CD14-positive monocyte (primary cell): Measurements from ENCODE around the gene YWHAQ. TPM values are rescaled to one million over a fixed set of nuclear protein-coding genes. Genes with fewer than 3 reads are reported as not detected.

Experiments used
- DNase-seq, 3 donors: peaks; one replicate each; pipeline ENCODE4 v3.0.0-alpha.2; 2011 to 2022
- H2AFZ ChIP-seq: 2 replicates; pipeline ENCODE4 v1.6.0; 2012; ENCODE audit warnings: mild to moderate bottlenecking, low read depth, low read length, inconsistent platforms; ENCODE audit not compliant: insufficient read depth, poor library complexity, severe bottlenecking
- H3K27ac ChIP-seq, 2 donors: 1 replicate in 1 of 2; 2 replicates in 1 of 2; pipeline ENCODE4 v1.5.1; 2012 to 2013; ENCODE audit warnings: low read length in 2 of 2, control low read depth in 1 of 2, inconsistent platforms in 1 of 2, low read depth in 1 of 2, mild to moderate bottlenecking in 1 of 2
- H3K27me3 ChIP-seq, 2 donors: one replicate each; pipeline versions ENCODE4 v1.6.0 to v1.6.1; 2011 to 2013; ENCODE audit warnings: low read length in 2 of 2; ENCODE audit not compliant: control insufficient read depth in 2 of 2, insufficient read depth in 2 of 2
- H3K36me3 ChIP-seq, 2 donors: replicated peaks in 1 of 2; 1 replicate in 1 of 2; 2 replicates in 1 of 2; pipeline versions ENCODE4 v1.5.1 to v1.6.1; 2012 to 2013; ENCODE audit warnings: low read length in 2 of 2, control low read depth in 1 of 2, inconsistent platforms in 1 of 2, mild to moderate bottlenecking in 1 of 2; ENCODE audit not compliant: insufficient read depth in 2 of 2, control insufficient read depth in 1 of 2
- H3K4me1 ChIP-seq, 2 donors: 1 replicate in 1 of 2; 2 replicates in 1 of 2; pipeline versions ENCODE4 v1.5.1 to v1.6.1; 2012 to 2013; ENCODE audit warnings: low read length in 2 of 2, control low read depth in 1 of 2, inconsistent platforms in 1 of 2, mild to moderate bottlenecking in 1 of 2, moderate library complexity in 1 of 2; ENCODE audit not compliant: insufficient read depth in 2 of 2, control insufficient read depth in 1 of 2
- H3K4me2 ChIP-seq: replicated peaks from 2 replicates; pipeline ENCODE3; 2012; ENCODE audit warnings: low read length, moderate library complexity, mild to moderate bottlenecking; ENCODE audit not compliant: poor library complexity, severe bottlenecking; ENCODE audit errors: extremely low read depth
- H3K4me3 ChIP-seq, 3 experiments: fragments of 200-600 bp in 1 of 3; sonication (generic) in 1 of 3; replicated peaks in 1 of 3; 1 replicate in 2 of 3; 2 replicates in 1 of 3; pipeline ENCODE4 v1.5.1; 2011 to 2013; ENCODE audit warnings: low read length in 3 of 3, mild to moderate bottlenecking in 3 of 3, control low read depth in 2 of 3, low read depth in 2 of 3, inconsistent platforms in 1 of 3, moderate library complexity in 1 of 3
- H3K79me2 ChIP-seq: 2 replicates; pipeline ENCODE4 v1.6.0; 2012; ENCODE audit warnings: mild to moderate bottlenecking, control low read depth, inconsistent platforms, low read length, moderate library complexity; ENCODE audit not compliant: insufficient read depth
- H3K9ac ChIP-seq: 2 replicates; pipeline ENCODE4 v1.6.0; 2017; ENCODE audit warnings: low read length, mild to moderate bottlenecking; ENCODE audit not compliant: insufficient read depth, poor library complexity, severe bottlenecking
- H3K9me3 ChIP-seq, 2 donors: replicated peaks in 1 of 2; 1 replicate in 1 of 2; 2 replicates in 1 of 2; pipeline versions ENCODE4 v1.5.1 to v1.6.1; 2012 to 2013; ENCODE audit warnings: low read length in 2 of 2, control low read depth in 1 of 2; ENCODE audit not compliant: control insufficient read depth in 1 of 2, insufficient read depth in 1 of 2
- H4K20me1 ChIP-seq: 2 replicates; pipeline ENCODE4 v1.6.0; 2012; ENCODE audit warnings: mild to moderate bottlenecking, low read length, control low read depth, moderate library complexity; ENCODE audit not compliant: insufficient read depth
- H3K27ac Mint-ChIP-seq, 7 donors: one replicate each; pipeline ENCODE4 v1.8.0; 2020; ENCODE audit warnings: mild to moderate bottlenecking in 7 of 7, mixed read lengths in 7 of 7, moderate library complexity in 6 of 7, inconsistent platforms in 2 of 7
- H3K27me3 Mint-ChIP-seq, 3 donors: one replicate each; pipeline ENCODE4 v1.8.0; 2021 to 2022; ENCODE audit warnings: low read depth in 3 of 3, mild to moderate bottlenecking in 3 of 3, mixed read lengths in 3 of 3, moderate library complexity in 3 of 3, inconsistent platforms in 1 of 3
- H3K36me3 Mint-ChIP-seq, 2 donors: one replicate each; pipeline ENCODE4 v1.8.0; 2020; ENCODE audit warnings: mixed read lengths in 2 of 2, inconsistent platforms in 1 of 2, mild to moderate bottlenecking in 1 of 2
- H3K4me1 Mint-ChIP-seq: one replicate; pipeline ENCODE4 v1.8.0; 2020; ENCODE audit warnings: mild to moderate bottlenecking, mixed read lengths
- H3K4me3 Mint-ChIP-seq, 2 donors: one replicate each; pipeline ENCODE4 v1.8.0; 2020; ENCODE audit warnings: mild to moderate bottlenecking in 2 of 2, mixed read lengths in 2 of 2, moderate library complexity in 1 of 2
- H3K9me3 Mint-ChIP-seq, 7 donors: one replicate each; pipeline ENCODE4 v1.8.0; 2020 to 2022; ENCODE audit warnings: mixed read lengths in 7 of 7, mild to moderate bottlenecking in 6 of 7, moderate library complexity in 6 of 7, inconsistent platforms in 2 of 7
- WGBS: methylation state at CpG from one replicate; pipeline ENCODE4 v1.1.5; 2013; ENCODE audit warnings: missing lambda C conversion rate; ENCODE audit not compliant: insufficient coverage; 5-methylcytosine and 5-hydroxymethylcytosine counted together
- intact Hi-C, 2 donors: fragments of 100-400 bp; cut with micrococcal nuclease; formaldehyde crosslinking; loops; one replicate each; pipeline versions ENCODE4 v1.15.0 to v1.15.1; 2023
- polyA plus RNA-seq, 3 donors: library from polyadenylated mRNA; depleted of rRNA in 1 of 3; unstranded in 2 of 3; stranded (reverse) in 1 of 3; fragments of 300-500 nt in 2 of 3; fragments of >200 nt in 1 of 3; fragmentation: Illumina TruSeq in 2 of 3; gene quantifications; 1 replicate in 2 of 3; 2 replicates in 1 of 3; pipeline ENCODE4 v1.2.3, GENCODE V29; 2012 to 2021
- TF ChIP-seq, protein P1 (sequence below): fragments of 200-600 bp; IDR thresholded peaks from one replicate; pipeline ENCODE4 v1.8.0; 2022; ENCODE audit warnings: antibody characterized with exemption, mild to moderate bottlenecking

Gene YWHAQ
- polyA plus RNA-seq, 3 donors = 60.9 to 173 (median 165) TPM

DNA sequence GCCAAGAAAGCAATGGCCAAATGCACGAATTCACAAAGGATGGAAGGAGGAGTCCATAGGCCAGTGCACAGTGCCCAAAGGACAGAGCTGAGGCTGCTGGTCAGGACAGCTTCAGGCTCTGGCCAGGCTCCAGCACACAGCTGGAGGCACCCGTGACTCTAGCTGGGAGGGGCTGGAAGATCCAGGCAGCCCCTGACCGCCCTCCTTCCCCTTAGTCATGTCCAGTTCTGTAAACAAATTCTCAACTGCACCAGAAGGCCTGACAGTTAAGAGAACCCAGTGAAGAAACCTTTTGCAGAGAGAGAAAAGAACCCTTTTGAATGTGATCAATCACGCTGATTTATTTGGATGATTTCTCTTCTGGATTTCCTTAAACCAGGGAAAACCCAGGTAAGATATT, 7.7 kb upstream of the YWHAQ start:
- intact Hi-C loops = no loop called here
- H3K4me1 Mint-ChIP-seq = no peaks in the 10 kb centered on the region

DNA sequence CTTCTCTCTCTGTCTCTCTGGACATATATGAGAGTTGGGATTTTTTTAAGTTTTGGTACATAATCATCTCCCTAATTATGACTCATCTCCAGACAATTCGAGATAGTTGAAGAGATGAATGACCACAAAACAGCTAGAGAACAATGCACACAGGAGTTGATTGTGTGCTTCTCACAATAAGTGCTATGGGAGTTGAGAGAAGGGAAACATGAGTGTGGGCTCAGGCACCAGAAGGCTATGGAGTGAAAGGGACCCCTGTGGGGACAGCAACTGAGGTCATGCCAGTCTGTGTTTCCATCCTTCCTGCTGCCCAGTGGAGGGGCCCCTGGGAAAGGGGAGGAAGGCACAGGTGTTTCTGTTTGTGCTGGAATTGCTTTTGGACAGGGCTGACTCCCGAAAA, 6.5 kb upstream of the YWHAQ start:
- Histone ChIP-seq H4K20me1 (no peaks in the 10 kb centered on the region), H3K9ac (no peak overlapping the region), H2AFZ (no peak overlapping the region), H3K79me2 (no peaks in the 10 kb centered on the region), H3K4me3 (no peak overlapping the region), H3K4me1 (no peaks in the 10 kb centered on the region), H3K27me3 (no peaks in the 10 kb centered on the region), H3K9me3 (no peaks in the 10 kb centered on the region), H3K36me3 (no peaks in the 10 kb centered on the region), H3K27ac (no peak overlapping the region), H3K4me2 (no peak overlapping the region)
- DNase-seq = no peak
- Mint-ChIP-seq H3K36me3 (no peaks in the 10 kb centered on the region), H3K27me3 (peaks cover 6 to 9% (median 8%) of the 10 kb centered on the region in 3 donors), H3K4me1 (no peaks in the 10 kb centered on the region), H3K4me3 (no peak overlapping the region), H3K9me3 (peaks cover 0 to 3% (median 0%) of the 10 kb centered on the region in 7 donors), H3K27ac (no peak overlapping the region)
- intact Hi-C loops = no loop called here
- 100% methylated on average over 1 of the region's 2 CpGs for WGBS
- TF ChIP-seq, protein P1, sequence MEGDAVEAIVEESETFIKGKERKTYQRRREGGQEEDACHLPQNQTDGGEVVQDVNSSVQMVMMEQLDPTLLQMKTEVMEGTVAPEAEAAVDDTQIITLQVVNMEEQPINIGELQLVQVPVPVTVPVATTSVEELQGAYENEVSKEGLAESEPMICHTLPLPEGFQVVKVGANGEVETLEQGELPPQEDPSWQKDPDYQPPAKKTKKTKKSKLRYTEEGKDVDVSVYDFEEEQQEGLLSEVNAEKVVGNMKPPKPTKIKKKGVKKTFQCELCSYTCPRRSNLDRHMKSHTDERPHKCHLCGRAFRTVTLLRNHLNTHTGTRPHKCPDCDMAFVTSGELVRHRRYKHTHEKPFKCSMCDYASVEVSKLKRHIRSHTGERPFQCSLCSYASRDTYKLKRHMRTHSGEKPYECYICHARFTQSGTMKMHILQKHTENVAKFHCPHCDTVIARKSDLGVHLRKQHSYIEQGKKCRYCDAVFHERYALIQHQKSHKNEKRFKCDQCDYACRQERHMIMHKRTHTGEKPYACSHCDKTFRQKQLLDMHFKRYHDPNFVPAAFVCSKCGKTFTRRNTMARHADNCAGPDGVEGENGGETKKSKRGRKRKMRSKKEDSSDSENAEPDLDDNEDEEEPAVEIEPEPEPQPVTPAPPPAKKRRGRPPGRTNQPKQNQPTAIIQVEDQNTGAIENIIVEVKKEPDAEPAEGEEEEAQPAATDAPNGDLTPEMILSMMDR = no peak

More for the DNA sequence above, 7.7 kb upstream of the YWHAQ start:
- Histone ChIP-seq H3K9me3 (no peaks in the 10 kb centered on the region), H2AFZ (no peak overlapping the region), H3K4me2 (no peak overlapping the region), H3K27ac (no peak overlapping the region), H3K4me1 (no peaks in the 10 kb centered on the region), H3K9ac (no peak overlapping the region), H3K36me3 (no peaks in the 10 kb centered on the region), H3K4me3 (no peak overlapping the region), H3K27me3 (no peaks in the 10 kb centered on the region), H4K20me1 (no peaks in the 10 kb centered on the region), H3K79me2 (no peaks in the 10 kb centered on the region)
- Mint-ChIP-seq H3K36me3 (no peaks in the 10 kb centered on the region), H3K4me3 (no peak overlapping the region), H3K27me3 (peaks cover 6 to 9% (median 8%) of the 10 kb centered on the region in 3 donors), H3K9me3 (no peaks in the 10 kb centered on the region), H3K27ac (peak overlapping the region in 2 of 7 donors; percentile 52 to 89)
- TF ChIP-seq, protein P1 = no peak
- 70% methylated on average over 2 of the region's 4 CpGs for WGBS
- no peak for DNase-seq
